ENCODE measurements around the gene CCDC185.

- no peak for TF ChIP-seq POLR2A (IDR thresholded peaks at IDR 0.05; ENCODE audit: low read depth, low read length)
- no peak for TF ChIP-seq POLR2AphosphoS5 (IDR thresholded peaks at IDR 0.05; ENCODE audit: low read depth, low read length)
- no peak for TF ChIP-seq TAF1 (IDR thresholded peaks at IDR 0.05; ENCODE audit: borderline replicate concordance, low read depth, low read length)
These were observed 10.1 kb downstream of the CCDC185 start for GRCh38 chr1:223403184-223403815.
